ENCODE results near the gene LIPG. TPM values are rescaled to one million over a fixed set of nuclear protein-coding genes. Genes with fewer than 3 reads are reported as not detected.

The LIPG gene
- total RNA-seq, 2 experiments from 2014 or later = 0.45 to 0.64 TPM

DNA sequence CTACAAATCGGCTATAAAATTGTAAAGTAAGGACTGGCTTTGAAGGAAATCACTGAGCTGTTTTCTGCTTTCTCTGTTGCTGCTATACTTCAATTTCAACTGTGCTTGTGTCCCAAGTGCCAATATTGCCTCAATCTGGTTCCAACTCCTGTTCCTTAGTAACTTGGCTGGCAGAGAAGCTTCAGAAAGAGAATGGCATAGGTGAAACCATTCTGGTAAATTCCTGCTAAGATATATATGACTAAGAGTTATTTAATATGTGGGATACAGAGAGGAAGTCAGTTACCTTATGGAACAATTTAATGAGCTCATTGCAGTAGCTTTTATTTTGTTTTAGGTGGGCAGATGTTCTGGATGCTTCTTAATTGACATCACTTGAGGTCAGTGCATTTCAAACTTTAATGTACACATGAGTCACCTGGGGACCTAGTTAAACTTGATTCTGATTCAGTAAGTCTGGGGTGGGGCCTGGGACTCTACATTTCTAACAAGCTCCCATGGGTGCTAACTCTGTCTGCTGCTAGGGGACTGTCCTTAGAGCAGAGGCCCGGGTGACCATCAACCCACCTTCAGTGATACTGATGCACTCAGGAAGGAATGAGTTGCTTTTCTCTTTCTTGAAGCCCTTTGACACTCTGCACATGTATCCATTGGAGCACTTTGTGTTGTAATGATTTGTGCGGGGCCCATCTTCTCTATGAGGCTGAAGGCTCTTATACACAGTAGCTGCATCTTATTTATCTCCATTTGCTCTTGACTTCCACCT, 47.6 kb downstream of the LIPG start:
- Mint-ChIP-seq H3K36me3 (no peaks in the 10 kb centered on the region), H3K9me3 (peaks cover 5% of the 10 kb centered on the region), H3K27me3 (peaks cover 15% of the 10 kb centered on the region), H3K4me3 (no peak overlapping the region), H3K4me1 (peaks cover 3% of the 10 kb centered on the region), H3K27ac (no peak overlapping the region)
- no peak for DNase-seq

DNA sequence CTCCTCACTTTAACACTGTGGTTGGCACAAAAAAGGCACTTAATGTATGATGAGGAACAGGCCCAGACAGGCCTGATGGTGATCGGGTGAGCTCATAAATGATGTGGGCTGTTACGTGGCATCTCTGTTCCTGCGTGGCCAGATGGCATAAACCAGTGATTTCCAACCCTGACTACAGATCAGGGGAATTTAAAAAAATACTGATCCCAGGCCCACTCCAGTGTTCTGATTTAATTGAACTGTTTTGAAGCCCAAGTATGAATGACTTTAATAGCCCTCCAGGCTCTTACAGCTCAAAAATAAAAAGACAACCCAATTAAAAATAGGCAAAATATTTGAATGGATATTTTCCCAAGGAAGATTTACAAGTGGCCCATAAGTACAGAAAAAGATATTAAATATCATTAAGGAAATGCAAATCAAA, 48.2 kb downstream of the LIPG start:
- Mint-ChIP-seq H3K4me1 (peaks cover 3% of the 10 kb centered on the region), H3K27ac (no peak overlapping the region), H3K4me3 (no peak overlapping the region), H3K27me3 (peaks cover 11% of the 10 kb centered on the region), H3K9me3 (peaks cover 4% of the 10 kb centered on the region), H3K36me3 (no peaks in the 10 kb centered on the region)
- DNase-seq = no peak

- peaks cover 8% of the 10 kb centered on the region for H3K27me3 Mint-ChIP-seq
- H3K36me3 Mint-ChIP-seq = no peaks in the 10 kb centered on the region
- peaks cover 3% of the 10 kb centered on the region for H3K4me1 Mint-ChIP-seq
- no peaks in the 10 kb centered on the region for H3K9me3 Mint-ChIP-seq
- DNase-seq = no peak
- H3K27ac Mint-ChIP-seq = no peak overlapping the region
- H3K4me3 Mint-ChIP-seq = no peak overlapping the region
These were observed 49.5 kb downstream of the LIPG start for GRCh38 chr18:49611316-49611715.

DNA sequence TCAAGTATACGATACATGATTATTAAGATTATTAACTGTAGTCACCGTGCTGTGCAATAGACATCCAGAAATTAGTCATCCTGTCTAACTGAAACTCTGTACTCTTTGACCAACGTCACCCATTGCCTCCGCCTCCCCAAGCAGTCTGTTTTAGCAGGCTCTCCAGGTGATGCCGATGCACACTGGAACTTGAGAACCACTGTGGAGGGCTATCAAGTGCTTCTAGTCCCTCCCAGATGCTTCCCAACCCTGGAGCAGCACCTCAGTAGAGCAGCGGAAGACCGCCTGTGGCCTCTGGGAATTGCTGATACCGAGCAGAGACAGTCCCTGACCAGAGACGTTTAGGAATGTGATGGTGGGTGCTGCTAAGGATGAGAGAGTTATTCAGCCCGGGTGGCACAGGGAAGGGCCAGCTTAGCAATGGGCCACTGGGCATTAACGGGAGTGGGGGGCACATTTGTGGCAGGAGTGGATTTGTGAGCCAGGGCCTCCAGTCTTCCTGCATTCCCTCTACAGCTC, 50.7 kb downstream of the LIPG start:
- no peak for DNase-seq
- H3K36me3 Mint-ChIP-seq = no peaks in the 10 kb centered on the region
- peaks cover 8% of the 10 kb centered on the region for H3K27me3 Mint-ChIP-seq
- H3K27ac Mint-ChIP-seq = no peak overlapping the region
- H3K4me3 Mint-ChIP-seq = no peak overlapping the region
- peaks cover 3% of the 10 kb centered on the region for H3K4me1 Mint-ChIP-seq
- no peaks in the 10 kb centered on the region for H3K9me3 Mint-ChIP-seq

- no peak for DNase-seq
- no peaks in the 10 kb centered on the region for H3K36me3 Mint-ChIP-seq
- H3K4me1 Mint-ChIP-seq = peaks cover 3% of the 10 kb centered on the region
- no peak overlapping the region for H3K27ac Mint-ChIP-seq
- no peak overlapping the region for H3K4me3 Mint-ChIP-seq
- H3K27me3 Mint-ChIP-seq = peaks cover 8% of the 10 kb centered on the region
- H3K9me3 Mint-ChIP-seq = no peaks in the 10 kb centered on the region
These were observed 51.3 kb downstream of the LIPG start for GRCh38 chr18:49613141-49613640.

- Mint-ChIP-seq H3K27me3 (peaks cover 8% of the 10 kb centered on the region), H3K27ac (no peak overlapping the region), H3K9me3 (no peaks in the 10 kb centered on the region), H3K4me3 (no peak overlapping the region), H3K4me1 (peaks cover 3% of the 10 kb centered on the region), H3K36me3 (no peaks in the 10 kb centered on the region)
- DNase-seq = no peak
These were observed 51.8 kb downstream of the LIPG start for GRCh38 chr18:49613641-49614151.

GRCh38 chr18:49616618-49617328, 54.9 kb downstream of the LIPG start:
- no peak overlapping the region for H3K4me3 Mint-ChIP-seq
- H3K27me3 Mint-ChIP-seq = peaks cover 13% of the 10 kb centered on the region
- H3K4me1 Mint-ChIP-seq = no peaks in the 10 kb centered on the region
- no peaks in the 10 kb centered on the region for H3K9me3 Mint-ChIP-seq
- H3K36me3 Mint-ChIP-seq = no peaks in the 10 kb centered on the region
- no peak for DNase-seq
- H3K27ac Mint-ChIP-seq = no peak overlapping the region

DNA sequence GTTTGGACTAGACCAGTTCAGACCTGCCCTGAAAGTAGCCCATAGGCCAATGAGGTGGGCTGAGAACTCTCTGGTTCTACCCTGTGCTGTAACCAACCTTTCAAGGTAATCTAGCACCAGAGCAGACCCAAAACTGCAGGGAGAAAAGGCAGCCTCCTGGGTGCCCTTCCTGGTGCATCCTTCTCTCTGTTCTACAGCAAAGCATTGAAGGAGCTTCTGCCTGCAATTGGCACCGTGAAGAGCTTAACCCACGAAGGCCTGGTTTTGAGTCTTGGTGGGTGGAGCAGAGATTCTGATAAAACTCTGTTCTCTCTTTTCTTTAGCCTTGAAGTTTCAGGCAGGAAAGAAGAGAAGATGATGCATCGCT, 55.5 kb downstream of the LIPG start:
- Mint-ChIP-seq H3K4me3 (no peak overlapping the region), H3K9me3 (no peaks in the 10 kb centered on the region), H3K27me3 (peaks cover 16% of the 10 kb centered on the region), H3K27ac (no peak overlapping the region), H3K4me1 (no peaks in the 10 kb centered on the region), H3K36me3 (no peaks in the 10 kb centered on the region)
- DNase-seq = no peak

- no peak overlapping the region for H3K4me3 Mint-ChIP-seq
- no peak for DNase-seq
- no peaks in the 10 kb centered on the region for H3K9me3 Mint-ChIP-seq
- no peaks in the 10 kb centered on the region for H3K4me1 Mint-ChIP-seq
- H3K36me3 Mint-ChIP-seq = no peaks in the 10 kb centered on the region
- H3K27ac Mint-ChIP-seq = no peak overlapping the region
- H3K27me3 Mint-ChIP-seq = peaks cover 21% of the 10 kb centered on the region
These were observed 56.0 kb downstream of the LIPG start for GRCh38 chr18:49617865-49618264.

- Mint-ChIP-seq H3K36me3 (no peaks in the 10 kb centered on the region), H3K4me3 (no peak overlapping the region), H3K27ac (no peak overlapping the region), H3K9me3 (no peaks in the 10 kb centered on the region), H3K27me3 (peaks cover 16% of the 10 kb centered on the region), H3K4me1 (no peaks in the 10 kb centered on the region)
- DNase-seq = no peak
These were observed 57.2 kb downstream of the LIPG start for GRCh38 chr18:49618742-49619681.

- Mint-ChIP-seq H3K9me3 (no peaks in the 10 kb centered on the region), H3K4me3 (no peak overlapping the region), H3K27me3 (peaks cover 14% of the 10 kb centered on the region), H3K4me1 (no peaks in the 10 kb centered on the region), H3K27ac (no peak overlapping the region), H3K36me3 (no peaks in the 10 kb centered on the region)
- no peak for DNase-seq
These were observed 57.9 kb downstream of the LIPG start for GRCh38 chr18:49619801-49620200.

DNA sequence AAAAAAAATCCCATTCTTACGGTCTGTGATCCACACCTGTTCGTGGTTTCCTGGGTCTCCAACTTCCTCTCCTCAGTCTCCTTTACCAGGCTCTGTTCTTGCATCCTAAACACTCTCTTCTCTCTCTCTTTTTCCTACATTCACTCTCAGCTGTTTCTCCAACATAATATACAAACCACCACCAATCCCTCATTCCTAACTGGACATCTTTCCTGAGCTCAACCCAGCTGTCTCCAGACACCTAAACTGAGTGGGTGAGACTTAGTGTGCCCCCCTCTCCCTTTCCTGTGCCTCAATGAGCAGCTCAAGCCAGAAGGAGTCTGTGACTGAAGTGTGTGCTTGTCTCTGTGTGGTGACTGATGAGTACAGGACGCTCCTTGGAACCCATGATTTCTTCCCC, 59.4 kb downstream of the LIPG start:
- no peak for DNase-seq
- no peak overlapping the region for H3K4me3 Mint-ChIP-seq
- H3K4me1 Mint-ChIP-seq = no peaks in the 10 kb centered on the region
- peaks cover 14% of the 10 kb centered on the region for H3K27me3 Mint-ChIP-seq
- H3K27ac Mint-ChIP-seq = no peak overlapping the region
- H3K36me3 Mint-ChIP-seq = no peaks in the 10 kb centered on the region
- H3K9me3 Mint-ChIP-seq = no peaks in the 10 kb centered on the region

- no peak for DNase-seq
- Mint-ChIP-seq H3K36me3 (no peaks in the 10 kb centered on the region), H3K4me3 (no peak overlapping the region), H3K27me3 (peaks cover 14% of the 10 kb centered on the region), H3K27ac (no peak overlapping the region), H3K4me1 (no peaks in the 10 kb centered on the region), H3K9me3 (no peaks in the 10 kb centered on the region)
These were observed 60.0 kb downstream of the LIPG start for GRCh38 chr18:49621717-49622351.

GRCh38 chr18:49623571-49623970, 61.7 kb downstream of the LIPG start:
- Mint-ChIP-seq H3K4me3 (no peak overlapping the region), H3K27ac (no peak overlapping the region), H3K36me3 (no peaks in the 10 kb centered on the region), H3K27me3 (peaks cover 14% of the 10 kb centered on the region), H3K9me3 (no peaks in the 10 kb centered on the region), H3K4me1 (no peaks in the 10 kb centered on the region)
- DNase-seq = no peak
